Measurements from ENCODE around the gene GUCY2C. TPM values are rescaled to one million over a fixed set of nuclear protein-coding genes. Genes with fewer than 3 reads are reported as not detected.
"Not testable (repeated sequence)": the region's sequence is repeated elsewhere in the genome, so short reads cannot be mapped to it uniquely, and the experiment has no call there.

GUCY2C gene
- polyA plus RNA-seq (2013, experiment 1 of 2): 1.7 TPM
- 1.7 TPM for polyA plus RNA-seq (2013, experiment 2 of 2)

- H3K27ac ChIP-seq (ENCODE audit: low read depth, low read length): no peak within 1 kb of the TSS
- no CpG with 5 or more reads among the region's 8 CpGs for WGBS (ENCODE audit: extremely low coverage, insufficient coverage, low lambda C conversion rate)
Observed at GRCh38 chr12:14696265-14696741, at the start of gene GUCY2C. TSS of gene GUCY2C (minus strand) at chr12:14696599. CDS start at chr12:14696448, 151 bp downstream.

GRCh38 chr12:14743061-14743460, 46.7 kb upstream of the GUCY2C start:
- Histone ChIP-seq H3K4ac (ENCODE audit: low read depth, low read length) (no peak overlapping the region), H3K27me3 (ENCODE audit: insufficient read depth, low read length, poor library complexity) (no peaks in the 10 kb centered on the region), H3K56ac (ENCODE audit: low read length) (no peak overlapping the region), H3K79me2 (ENCODE audit: control insufficient read depth, insufficient read depth, low read length) (no peaks in the 10 kb centered on the region), H2BK5ac (ENCODE audit: low read length) (no peak overlapping the region), H3K4me1 (ENCODE audit: control insufficient read depth, low read depth, low read length) (no peaks in the 10 kb centered on the region), H2BK120ac (ENCODE audit: low read depth, low read length) (no peak overlapping the region), H3K9ac (ENCODE audit: low read length) (no peak overlapping the region), H4K8ac (ENCODE audit: low read depth, low read length) (no peak overlapping the region), H2BK15ac (replicated peaks; ENCODE audit: low read depth) (no peak overlapping the region), H3K36me3 (ENCODE audit: control insufficient read depth, insufficient read depth, low read length) (no peaks in the 10 kb centered on the region), H3K27ac (ENCODE audit: low read depth, low read length) (no peak overlapping the region), H3K18ac (ENCODE audit: low read length) (no peak overlapping the region), H3K79me1 (ENCODE audit: low read length) (no peaks in the 10 kb centered on the region), H3K4me2 (ENCODE audit: low read length) (no peak overlapping the region), H4K5ac (ENCODE audit: low read length) (no peak overlapping the region), H3K4me3 (ENCODE audit: low read length) (no peak overlapping the region), H3K23ac (ENCODE audit: low read length) (no peak overlapping the region), H2AK5ac (ENCODE audit: low read length) (no peak overlapping the region)
- no CpG with 5 or more reads among the region's 1 CpG for whole genome bisulfite sequencing (ENCODE audit: extremely low coverage, insufficient coverage, low lambda C conversion rate)
- DNase-seq: no peak

More at GRCh38 chr12:14696265-14696741, at the start of gene GUCY2C:
- no peak within 1 kb of the TSS for H3K4me3 ChIP-seq (ENCODE audit: low read length)
- no peak for DNase-seq
- no peak within 1 kb of the TSS for H2BK15ac ChIP-seq (replicated peaks; ENCODE audit: low read depth)
- H2BK5ac ChIP-seq (ENCODE audit: low read length): no peak within 1 kb of the TSS
- H3K18ac ChIP-seq (ENCODE audit: low read length): no peak within 1 kb of the TSS
- H3K79me1 ChIP-seq (ENCODE audit: low read length): no peaks in the 10 kb centered on the region
- no peak within 1 kb of the TSS for H3K56ac ChIP-seq (ENCODE audit: low read length)
- no peak within 1 kb of the TSS for H3K4me2 ChIP-seq (ENCODE audit: low read length)
- no peaks in the 10 kb centered on the region for H3K79me2 ChIP-seq (ENCODE audit: control insufficient read depth, insufficient read depth, low read length)
- no peak within 1 kb of the TSS for H4K8ac ChIP-seq (ENCODE audit: low read depth, low read length)
- H3K23ac ChIP-seq (ENCODE audit: low read length): no peak within 1 kb of the TSS
- H3K9ac ChIP-seq (ENCODE audit: low read length): no peak within 1 kb of the TSS
- H2AK5ac ChIP-seq (ENCODE audit: low read length): no peak within 1 kb of the TSS
- peaks cover 2% of the 10 kb centered on the region for H3K36me3 ChIP-seq (ENCODE audit: control insufficient read depth, insufficient read depth, low read length)
- H3K27me3 ChIP-seq (ENCODE audit: insufficient read depth, low read length, poor library complexity): no peaks in the 10 kb centered on the region
- no peak within 1 kb of the TSS for H2BK120ac ChIP-seq (ENCODE audit: low read depth, low read length)
- no peak within 1 kb of the TSS for H3K4ac ChIP-seq (ENCODE audit: low read depth, low read length)
- H3K4me1 ChIP-seq (ENCODE audit: control insufficient read depth, low read depth, low read length): no peaks in the 10 kb centered on the region
- no peak within 1 kb of the TSS for H4K5ac ChIP-seq (ENCODE audit: low read length)

GRCh38 chr12:14741942-14742341, 45.5 kb upstream of the GUCY2C start:
- no peak overlapping the region for H3K4me2 ChIP-seq (ENCODE audit: low read length)
- WGBS (ENCODE audit: extremely low coverage, insufficient coverage, low lambda C conversion rate): no CpG with 5 or more reads among the region's 2 CpGs

GRCh38 chr12:14741153-14741552, 44.8 kb upstream of the GUCY2C start:
- no peak overlapping the region for H4K8ac ChIP-seq (ENCODE audit: low read depth, low read length)
- no peaks in the 10 kb centered on the region for H3K4me1 ChIP-seq (ENCODE audit: control insufficient read depth, low read depth, low read length)
- no peak overlapping the region for H3K18ac ChIP-seq (ENCODE audit: low read length)
- H3K79me2 ChIP-seq (ENCODE audit: control insufficient read depth, insufficient read depth, low read length): no peaks in the 10 kb centered on the region
- H3K23ac ChIP-seq (ENCODE audit: low read length): no peak overlapping the region
- H3K9ac ChIP-seq (ENCODE audit: low read length): no peak overlapping the region
- no peak overlapping the region for H2BK120ac ChIP-seq (ENCODE audit: low read depth, low read length)
- no peak overlapping the region for H3K4ac ChIP-seq (ENCODE audit: low read depth, low read length)
- H3K27me3 ChIP-seq (ENCODE audit: insufficient read depth, low read length, poor library complexity): no peaks in the 10 kb centered on the region
- no CpG with 5 or more reads among the region's 4 CpGs for WGBS (ENCODE audit: extremely low coverage, insufficient coverage, low lambda C conversion rate)
- no peaks in the 10 kb centered on the region for H3K36me3 ChIP-seq (ENCODE audit: control insufficient read depth, insufficient read depth, low read length)
- H3K4me2 ChIP-seq (ENCODE audit: low read length): no peak overlapping the region
- H2BK5ac ChIP-seq (ENCODE audit: low read length): no peak overlapping the region
- no peak overlapping the region for H2BK15ac ChIP-seq (replicated peaks; ENCODE audit: low read depth)
- no peaks in the 10 kb centered on the region for H3K79me1 ChIP-seq (ENCODE audit: low read length)
- no peak overlapping the region for H4K5ac ChIP-seq (ENCODE audit: low read length)
- H2AK5ac ChIP-seq (ENCODE audit: low read length): no peak overlapping the region
- no peak overlapping the region for H3K4me3 ChIP-seq (ENCODE audit: low read length)
- no peak overlapping the region for H3K27ac ChIP-seq (ENCODE audit: low read depth, low read length)
- H3K56ac ChIP-seq (ENCODE audit: low read length): no peak overlapping the region
- no peak for DNase-seq

More at GRCh38 chr12:14741942-14742341, 45.5 kb upstream of the GUCY2C start:
- Histone ChIP-seq H3K23ac (ENCODE audit: low read length) (no peak overlapping the region), H4K5ac (ENCODE audit: low read length) (no peak overlapping the region), H3K79me2 (ENCODE audit: control insufficient read depth, insufficient read depth, low read length) (no peaks in the 10 kb centered on the region), H4K8ac (ENCODE audit: low read depth, low read length) (no peak overlapping the region), H3K36me3 (ENCODE audit: control insufficient read depth, insufficient read depth, low read length) (no peaks in the 10 kb centered on the region), H3K9ac (ENCODE audit: low read length) (no peak overlapping the region), H3K27ac (ENCODE audit: low read depth, low read length) (no peak overlapping the region), H2BK120ac (ENCODE audit: low read depth, low read length) (no peak overlapping the region), H3K4me1 (ENCODE audit: control insufficient read depth, low read depth, low read length) (no peaks in the 10 kb centered on the region), H3K56ac (ENCODE audit: low read length) (no peak overlapping the region), H3K4me3 (ENCODE audit: low read length) (no peak overlapping the region), H3K27me3 (ENCODE audit: insufficient read depth, low read length, poor library complexity) (no peaks in the 10 kb centered on the region), H2AK5ac (ENCODE audit: low read length) (no peak overlapping the region), H2BK15ac (replicated peaks; ENCODE audit: low read depth) (no peak overlapping the region), H3K4ac (ENCODE audit: low read depth, low read length) (no peak overlapping the region), H2BK5ac (ENCODE audit: low read length) (no peak overlapping the region), H3K18ac (ENCODE audit: low read length) (no peak overlapping the region), H3K79me1 (ENCODE audit: low read length) (no peaks in the 10 kb centered on the region)
- DNase-seq: no peak

- H3K4me1 ChIP-seq (ENCODE audit: control insufficient read depth, low read depth, low read length); H2BK5ac ChIP-seq (ENCODE audit: low read length); H2AK5ac ChIP-seq (ENCODE audit: low read length); H3K79me1 ChIP-seq (ENCODE audit: low read length); DNase-seq; H3K27ac ChIP-seq (ENCODE audit: low read depth, low read length); H3K9ac ChIP-seq (ENCODE audit: low read length); H3K56ac ChIP-seq (ENCODE audit: low read length); H3K18ac ChIP-seq (ENCODE audit: low read length); H2BK15ac ChIP-seq (replicated peaks; ENCODE audit: low read depth); H3K36me3 ChIP-seq (ENCODE audit: control insufficient read depth, insufficient read depth, low read length); H4K8ac ChIP-seq (ENCODE audit: low read depth, low read length); H3K23ac ChIP-seq (ENCODE audit: low read length); H3K4ac ChIP-seq (ENCODE audit: low read depth, low read length); H3K4me2 ChIP-seq (ENCODE audit: low read length); H2BK120ac ChIP-seq (ENCODE audit: low read depth, low read length); H3K4me3 ChIP-seq (ENCODE audit: low read length); H3K27me3 ChIP-seq (ENCODE audit: insufficient read depth, low read length, poor library complexity); H3K79me2 ChIP-seq (ENCODE audit: control insufficient read depth, insufficient read depth, low read length); H4K5ac ChIP-seq (ENCODE audit: low read length): not testable (repeated sequence)
- no CpG with 5 or more reads among the region's 16 CpGs for WGBS (ENCODE audit: extremely low coverage, insufficient coverage, low lambda C conversion rate)
Observed at GRCh38 chr12:14736441-14736840, 40.0 kb upstream of the GUCY2C start.

DNA sequence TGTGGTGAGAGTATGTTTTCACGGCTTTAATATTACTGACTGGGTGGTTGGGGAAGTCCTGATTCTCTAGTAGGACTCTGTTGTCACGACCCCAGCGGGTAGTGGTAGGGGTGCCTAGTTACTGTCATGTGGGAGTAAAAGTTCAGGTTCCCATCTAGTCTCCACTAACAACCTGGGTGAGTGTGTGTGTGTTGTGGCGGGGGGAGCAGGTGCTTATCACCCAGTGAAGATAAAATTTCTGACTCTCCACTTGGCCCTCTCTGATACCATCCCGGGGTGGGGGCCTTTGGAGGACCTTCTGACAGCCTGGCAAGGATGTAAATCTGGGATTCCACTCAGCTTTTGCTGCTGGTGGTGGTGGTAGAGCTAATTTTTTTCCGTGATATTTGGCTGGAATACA, 35.4 kb upstream of the GUCY2C start:
- Histone ChIP-seq H3K4me2 (ENCODE audit: low read length) (no peak overlapping the region), H2BK120ac (ENCODE audit: low read depth, low read length) (no peak overlapping the region), H3K36me3 (ENCODE audit: control insufficient read depth, insufficient read depth, low read length) (no peaks in the 10 kb centered on the region), H3K79me1 (ENCODE audit: low read length) (no peaks in the 10 kb centered on the region), H3K27ac (ENCODE audit: low read depth, low read length) (no peak overlapping the region), H4K5ac (ENCODE audit: low read length) (no peak overlapping the region), H2BK15ac (replicated peaks; ENCODE audit: low read depth) (no peak overlapping the region), H3K23ac (ENCODE audit: low read length) (no peak overlapping the region), H2AK5ac (ENCODE audit: low read length) (no peak overlapping the region), H3K4me3 (ENCODE audit: low read length) (no peak overlapping the region), H4K8ac (ENCODE audit: low read depth, low read length) (no peak overlapping the region), H3K9ac (ENCODE audit: low read length) (no peak overlapping the region), H3K27me3 (ENCODE audit: insufficient read depth, low read length, poor library complexity) (no peaks in the 10 kb centered on the region), H3K4me1 (ENCODE audit: control insufficient read depth, low read depth, low read length) (no peaks in the 10 kb centered on the region), H3K56ac (ENCODE audit: low read length) (no peak overlapping the region), H3K18ac (ENCODE audit: low read length) (no peak overlapping the region), H3K4ac (ENCODE audit: low read depth, low read length) (no peak overlapping the region), H2BK5ac (ENCODE audit: low read length) (no peak overlapping the region), H3K79me2 (ENCODE audit: control insufficient read depth, insufficient read depth, low read length) (no peaks in the 10 kb centered on the region)
- no CpG with 5 or more reads among the region's 6 CpGs for WGBS (ENCODE audit: extremely low coverage, insufficient coverage, low lambda C conversion rate)
- no peak for DNase-seq
